MCF 10A (cell line): ENCODE data around the gene BLOC1S6. TPM values are rescaled to one million over a fixed set of nuclear protein-coding genes. Genes with fewer than 3 reads are reported as not detected.
A peak's percentile ranks its signal among the peaks of the same experiment; 100 is the strongest.

Experiments
- BruUV-seq: library from RNA; stranded (reverse); fragments of 400-500 nt; replicated peaks from 2 replicates; lab custom pipeline; 2021; lab: Mats Ljungman, UMichigan
- CTCF ChIA-PET: fragments of 300-600 bp; sonication (Branson Sonifier 250); formaldehyde crosslinking; extraction: SDS; loops from one replicate; lab custom pipeline; 2021; ENCODE audit warnings: antibody characterized with exemption, inconsistent platforms; lab: Yijun Ruan, JAX
- POLR2A ChIA-PET: fragments of 300-600, 350-650 bp; sonication (Branson Sonifier 250); formaldehyde crosslinking; extraction: SDS; loops from one replicate; lab custom pipeline; 2020; ENCODE audit warnings: antibody characterized with exemption, inconsistent platforms; lab: Yijun Ruan, JAX
- DNase-seq: peaks from one replicate; pipeline ENCODE4 v3.0.0-alpha.2; 2018; ENCODE audit not compliant: unreplicated experiment
- H3K27ac Mint-ChIP-seq: one replicate; pipeline ENCODE4 v1.8.0; 2022; ENCODE audit warnings: mild to moderate bottlenecking, low read depth, mixed read lengths; ENCODE audit not compliant: unreplicated experiment
- H3K27me3 Mint-ChIP-seq: one replicate; pipeline ENCODE4 v1.8.0; 2022; ENCODE audit warnings: mixed read lengths; ENCODE audit not compliant: insufficient read depth, unreplicated experiment
- H3K36me3 Mint-ChIP-seq: one replicate; pipeline ENCODE4 v1.8.0; 2022; ENCODE audit warnings: mild to moderate bottlenecking, moderate library complexity, mixed read lengths; ENCODE audit not compliant: insufficient read depth, unreplicated experiment
- H3K4me1 Mint-ChIP-seq: one replicate; pipeline ENCODE4 v1.8.0; 2022; ENCODE audit warnings: mixed read lengths; ENCODE audit not compliant: insufficient read depth, unreplicated experiment
- H3K4me3 Mint-ChIP-seq: one replicate; pipeline ENCODE4 v1.8.0; 2022; ENCODE audit warnings: mild to moderate bottlenecking, moderate library complexity, mixed read lengths; ENCODE audit not compliant: unreplicated experiment
- H3K9me3 Mint-ChIP-seq: one replicate; pipeline ENCODE4 v1.8.0; 2022; ENCODE audit warnings: mixed read lengths; ENCODE audit not compliant: unreplicated experiment
- CTCF ChIP-seq: fragments of 200-600 bp; IDR thresholded peaks from one replicate; pipeline ENCODE4 v1.8.0; 2022; ENCODE audit warnings: antibody characterized with exemption, mild to moderate bottlenecking; ENCODE audit not compliant: unreplicated experiment
- intact Hi-C: fragments of 100-400 bp; cut with micrococcal nuclease; formaldehyde crosslinking; loops from 2 replicates; pipeline ENCODE4 v1.14.1; 2022
- total RNA-seq: library from RNA; stranded (reverse); gene quantifications from 2 replicates; pipeline ENCODE4 v1.2.3, GENCODE V29; 2022

BLOC1S6 gene
- total RNA-seq, 1 experiment from 2014 or later: 54.6 TPM

- ChIA-PET POLR2A (interaction anchor here (0.8 kb wide), 1 partner anchor 9 kb away, joined by 7 read pairs; no protein-coding TSS in a partner anchor), CTCF (interaction anchor here (0.9 kb wide), 1 partner anchor 12 kb away, joined by 3 read pairs; no protein-coding TSS in a partner anchor)
- no peak for DNase-seq
- no peak for TF ChIP-seq CTCF
- Mint-ChIP-seq H3K4me3 (no peak overlapping the region), H3K36me3 (no peaks in the 10 kb centered on the region), H3K27ac (no peak overlapping the region), H3K9me3 (peaks cover 16% of the 10 kb centered on the region), H3K27me3 (no peaks in the 10 kb centered on the region), H3K4me1 (peaks cover 11% of the 10 kb centered on the region)
- no TSS peak for BruUV-seq
- intact Hi-C loops: no loop called here
Observed at GRCh38 chr15:45628136-45628535, 41.0 kb downstream of the BLOC1S6 start.

GRCh38 chr15:45630917-45631691 lies 43.9 kb downstream of the BLOC1S6 start:
- intact Hi-C loops: no loop called here
- peak; percentile 59 for DNase-seq
- H3K9me3 Mint-ChIP-seq: peaks cover 14% of the 10 kb centered on the region
- H3K4me3 Mint-ChIP-seq: peak overlapping the region; percentile 52
- H3K27ac Mint-ChIP-seq: peak overlapping the region; percentile 55
- no peaks in the 10 kb centered on the region for H3K27me3 Mint-ChIP-seq
- peaks cover 11% of the 10 kb centered on the region for H3K4me1 Mint-ChIP-seq
- CTCF ChIA-PET: interaction anchor here (0.6 to 1.6 kb wide), 5 partner anchors 14 to 296 kb away, joined by 3 to 8 read pairs (median 4); no protein-coding TSS in a partner anchor
- no peaks in the 10 kb centered on the region for H3K36me3 Mint-ChIP-seq
- TF ChIP-seq CTCF: no peak
- POLR2A ChIA-PET: interaction anchor here (0.6 to 1.5 kb wide), 8 partner anchors 8 to 921 kb away, joined by 3 to 14 read pairs (median 4); partner anchors contain the start of gene BLOC1S6
- BruUV-seq: no TSS peak

GRCh38 chr15:45631776-45632175 lies 44.6 kb downstream of the BLOC1S6 start:
- H3K27me3 Mint-ChIP-seq: no peaks in the 10 kb centered on the region
- BruUV-seq: no TSS peak
- DNase-seq: no peak
- intact Hi-C loops: no loop called here
- H3K4me1 Mint-ChIP-seq: peaks cover 12% of the 10 kb centered on the region
- POLR2A ChIA-PET: interaction anchor here (0.6 to 1.5 kb wide), 6 partner anchors 10 to 921 kb away, joined by 3 to 14 read pairs (median 6); partner anchors contain the start of gene BLOC1S6
- peak overlapping the region; percentile 52 for H3K4me3 Mint-ChIP-seq
- H3K36me3 Mint-ChIP-seq: no peaks in the 10 kb centered on the region
- H3K27ac Mint-ChIP-seq: peak overlapping the region; percentile 55
- peaks cover 8% of the 10 kb centered on the region for H3K9me3 Mint-ChIP-seq
- CTCF ChIA-PET: interaction anchor here (0.6 to 1.6 kb wide), 5 partner anchors 13 to 295 kb away, joined by 3 to 8 read pairs (median 4); no protein-coding TSS in a partner anchor
- no peak for TF ChIP-seq CTCF
